ENCODE results near the gene SMCP. TPM values are rescaled to one million over a fixed set of nuclear protein-coding genes. Genes with fewer than 3 reads are reported as not detected.

The SMCP gene
- total RNA-seq, 1 experiment from 2014 or later = not detected

GRCh38 chr1:152884966-152885624 is 7.0 kb downstream of the SMCP start:
- no peak overlapping the region for H3K9ac ChIP-seq (ENCODE audit: low read length)
- H3K4me1 ChIP-seq (ENCODE audit: control insufficient read depth in 1 of 2, insufficient read depth in 2 of 2, low read length in 2 of 2) = no peaks in the 10 kb centered on the region
- no peaks in the 10 kb centered on the region for H3K79me2 ChIP-seq (ENCODE audit: insufficient read depth, low read length)
- intact Hi-C loops (cut with micrococcal nuclease) = no loop called here
- no peaks in the 10 kb centered on the region for H3K36me3 ChIP-seq (ENCODE audit: control insufficient read depth in 1 of 2, insufficient read depth in 2 of 2, low read length in 2 of 2)
- ATAC-seq = no peak
- ChIA-PET CTCF (no interaction called here), POLR2A (no interaction called here), RAD21 (ENCODE audit: low non-redundant PET in 1 of 2, low total read pairs in 2 of 2, uncharacterized antibody in 2 of 2, unreplicated experiment in 2 of 2) (interaction anchor here in 1 of 2 experiments (1.0 kb wide), 1 partner anchor 307 kb away, joined by 3 read pairs; no protein-coding TSS in a partner anchor)
- no peak overlapping the region for H3K4me2 ChIP-seq (ENCODE audit: low read length)
- BruUV-seq (replicated peaks) = no TSS peak
- no peak overlapping the region for H2AFZ ChIP-seq (ENCODE audit: low read depth, low read length, poor library complexity, severe bottlenecking)
- no peaks in the 10 kb centered on the region for H3K9me2 ChIP-seq (ENCODE audit: insufficient read depth)
- DNase-seq (ENCODE audit: low read depth, low spot score) = no peak
- H3K9me3 ChIP-seq (ENCODE audit: control insufficient read depth in 1 of 2, insufficient read depth in 1 of 2, low read depth in 1 of 2, low read length in 2 of 2) = no peaks in the 10 kb centered on the region
- H3K27me3 ChIP-seq (ENCODE audit: insufficient read depth, low read length) = peaks cover 40% of the 10 kb centered on the region
- no peak overlapping the region for H3K27ac ChIP-seq (ENCODE audit: low read depth, low read length)
- H4K20me1 ChIP-seq (ENCODE audit: insufficient read depth) = no peaks in the 10 kb centered on the region
- H3K4me3 ChIP-seq (replicated peaks in 1 of 2; ENCODE audit: low read depth in 1 of 2, low read length in 2 of 2) = no peak overlapping the region
- no peak for TF ChIP-seq EZH2phosphoT487 (IDR thresholded peaks at IDR 0.05; ENCODE audit: borderline replicate concordance)
- no peak for TF ChIP-seq FOSL1 (IDR thresholded peaks at IDR 0.05; ENCODE audit: low read depth)
- no peak for TF ChIP-seq EGR1 (IDR thresholded peaks at IDR 0.05; ENCODE audit: low read depth)
- no peak for TF ChIP-seq SIN3A (IDR thresholded peaks at IDR 0.05; ENCODE audit: low read depth)
- TF ChIP-seq, protein P1, sequence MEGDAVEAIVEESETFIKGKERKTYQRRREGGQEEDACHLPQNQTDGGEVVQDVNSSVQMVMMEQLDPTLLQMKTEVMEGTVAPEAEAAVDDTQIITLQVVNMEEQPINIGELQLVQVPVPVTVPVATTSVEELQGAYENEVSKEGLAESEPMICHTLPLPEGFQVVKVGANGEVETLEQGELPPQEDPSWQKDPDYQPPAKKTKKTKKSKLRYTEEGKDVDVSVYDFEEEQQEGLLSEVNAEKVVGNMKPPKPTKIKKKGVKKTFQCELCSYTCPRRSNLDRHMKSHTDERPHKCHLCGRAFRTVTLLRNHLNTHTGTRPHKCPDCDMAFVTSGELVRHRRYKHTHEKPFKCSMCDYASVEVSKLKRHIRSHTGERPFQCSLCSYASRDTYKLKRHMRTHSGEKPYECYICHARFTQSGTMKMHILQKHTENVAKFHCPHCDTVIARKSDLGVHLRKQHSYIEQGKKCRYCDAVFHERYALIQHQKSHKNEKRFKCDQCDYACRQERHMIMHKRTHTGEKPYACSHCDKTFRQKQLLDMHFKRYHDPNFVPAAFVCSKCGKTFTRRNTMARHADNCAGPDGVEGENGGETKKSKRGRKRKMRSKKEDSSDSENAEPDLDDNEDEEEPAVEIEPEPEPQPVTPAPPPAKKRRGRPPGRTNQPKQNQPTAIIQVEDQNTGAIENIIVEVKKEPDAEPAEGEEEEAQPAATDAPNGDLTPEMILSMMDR (IDR thresholded peaks at IDR 0.05 in 2 of 3, conservative IDR thresholded peaks at IDR 0.05 in 1 of 3; ENCODE audit: borderline replicate concordance in 1 of 3, insufficient read depth in 1 of 3, low read depth in 2 of 3, low read length in 2 of 3) = no peak
- no peak for TF ChIP-seq ZNF274 (IDR thresholded peaks at IDR 0.05; ENCODE audit: low read depth, low read length)
- no peak for TF ChIP-seq POLR2AphosphoS5 (IDR thresholded peaks at IDR 0.05; ENCODE audit: low read depth, low read length)
- no peak for TF ChIP-seq ELF1 (IDR thresholded peaks at IDR 0.05; ENCODE audit: borderline replicate concordance, low read depth)
- no peak for TF ChIP-seq YY1 (IDR thresholded peaks at IDR 0.05; ENCODE audit: extremely low read depth, insufficient replicate concordance, low read depth, low read length)
- TF ChIP-seq SRF (IDR thresholded peaks at IDR 0.05; ENCODE audit: low read depth) = no peak
- TF ChIP-seq, protein P2, sequence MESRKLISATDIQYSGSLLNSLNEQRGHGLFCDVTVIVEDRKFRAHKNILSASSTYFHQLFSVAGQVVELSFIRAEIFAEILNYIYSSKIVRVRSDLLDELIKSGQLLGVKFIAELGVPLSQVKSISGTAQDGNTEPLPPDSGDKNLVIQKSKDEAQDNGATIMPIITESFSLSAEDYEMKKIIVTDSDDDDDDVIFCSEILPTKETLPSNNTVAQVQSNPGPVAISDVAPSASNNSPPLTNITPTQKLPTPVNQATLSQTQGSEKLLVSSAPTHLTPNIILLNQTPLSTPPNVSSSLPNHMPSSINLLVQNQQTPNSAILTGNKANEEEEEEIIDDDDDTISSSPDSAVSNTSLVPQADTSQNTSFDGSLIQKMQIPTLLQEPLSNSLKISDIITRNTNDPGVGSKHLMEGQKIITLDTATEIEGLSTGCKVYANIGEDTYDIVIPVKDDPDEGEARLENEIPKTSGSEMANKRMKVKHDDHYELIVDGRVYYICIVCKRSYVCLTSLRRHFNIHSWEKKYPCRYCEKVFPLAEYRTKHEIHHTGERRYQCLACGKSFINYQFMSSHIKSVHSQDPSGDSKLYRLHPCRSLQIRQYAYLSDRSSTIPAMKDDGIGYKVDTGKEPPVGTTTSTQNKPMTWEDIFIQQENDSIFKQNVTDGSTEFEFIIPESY (IDR thresholded peaks at IDR 0.05; ENCODE audit: extremely low read depth, insufficient replicate concordance, low read length) = no peak

Measured in HCT116 (cell line).